GM12872 (cell line): ENCODE data around the gene ARL14EPL.
A peak's percentile ranks its signal among the peaks of the same experiment; 100 is the strongest.

Source experiments
- TF ChIP-seq, protein P1 (sequence below): IDR thresholded peaks from 3 replicates; pipeline ENCODE4 v1.5.1; 2011; ENCODE audit warnings: low read depth, mild to moderate bottlenecking, low read length, moderate library complexity; ENCODE audit not compliant: insufficient read depth

The ARL14EPL gene

DNA sequence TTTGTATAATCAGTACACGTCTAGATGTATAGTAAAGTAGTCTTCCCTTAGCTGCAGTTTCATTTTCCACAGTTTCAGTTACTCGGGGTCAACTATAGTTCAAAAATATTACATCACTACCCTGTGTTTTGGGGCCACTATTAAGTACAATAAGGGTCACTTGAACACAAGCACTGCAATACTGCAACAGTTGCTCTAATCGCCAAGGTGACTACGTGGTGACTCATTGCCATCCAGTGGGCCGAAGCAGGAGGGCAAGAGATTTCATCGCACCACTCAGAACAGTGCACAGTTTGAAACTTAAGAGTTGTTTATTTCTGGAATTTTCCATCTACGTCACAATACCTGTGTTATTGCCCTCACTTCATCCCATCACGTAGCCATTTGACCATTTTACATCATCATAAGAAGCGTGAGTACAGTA lies at the start of gene ARL14EPL:
TSS of gene ARL14EPL (plus strand) at position 379 of the 424 bp plus-strand sequence. CDS start 18,994 bp downstream, outside the sequence.
- TF ChIP-seq, protein P1, sequence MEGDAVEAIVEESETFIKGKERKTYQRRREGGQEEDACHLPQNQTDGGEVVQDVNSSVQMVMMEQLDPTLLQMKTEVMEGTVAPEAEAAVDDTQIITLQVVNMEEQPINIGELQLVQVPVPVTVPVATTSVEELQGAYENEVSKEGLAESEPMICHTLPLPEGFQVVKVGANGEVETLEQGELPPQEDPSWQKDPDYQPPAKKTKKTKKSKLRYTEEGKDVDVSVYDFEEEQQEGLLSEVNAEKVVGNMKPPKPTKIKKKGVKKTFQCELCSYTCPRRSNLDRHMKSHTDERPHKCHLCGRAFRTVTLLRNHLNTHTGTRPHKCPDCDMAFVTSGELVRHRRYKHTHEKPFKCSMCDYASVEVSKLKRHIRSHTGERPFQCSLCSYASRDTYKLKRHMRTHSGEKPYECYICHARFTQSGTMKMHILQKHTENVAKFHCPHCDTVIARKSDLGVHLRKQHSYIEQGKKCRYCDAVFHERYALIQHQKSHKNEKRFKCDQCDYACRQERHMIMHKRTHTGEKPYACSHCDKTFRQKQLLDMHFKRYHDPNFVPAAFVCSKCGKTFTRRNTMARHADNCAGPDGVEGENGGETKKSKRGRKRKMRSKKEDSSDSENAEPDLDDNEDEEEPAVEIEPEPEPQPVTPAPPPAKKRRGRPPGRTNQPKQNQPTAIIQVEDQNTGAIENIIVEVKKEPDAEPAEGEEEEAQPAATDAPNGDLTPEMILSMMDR, result peak; percentile 10; the same call in 1 of the 3 replicates

DNA sequence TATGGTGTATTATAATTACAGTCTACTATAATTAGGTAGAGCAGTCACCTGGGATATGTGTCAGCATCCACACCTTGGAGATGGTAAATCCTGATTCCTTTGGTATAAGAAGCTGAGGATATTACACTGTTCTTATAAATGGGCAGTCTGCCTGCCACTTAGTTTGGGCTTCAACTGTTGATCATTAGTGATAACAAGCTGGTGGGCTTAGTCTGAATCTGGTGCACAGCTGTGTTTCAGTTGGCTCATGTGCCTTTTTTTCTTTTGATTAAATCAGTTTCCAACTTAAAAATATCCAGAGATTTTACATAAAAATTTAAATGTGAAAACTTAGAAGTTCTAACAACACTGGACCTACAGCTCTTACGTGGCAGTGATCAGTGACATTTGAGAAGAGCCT lies 48.8 kb upstream of the ARL14EPL start:
- TF ChIP-seq, protein P1, result no peak

DNA sequence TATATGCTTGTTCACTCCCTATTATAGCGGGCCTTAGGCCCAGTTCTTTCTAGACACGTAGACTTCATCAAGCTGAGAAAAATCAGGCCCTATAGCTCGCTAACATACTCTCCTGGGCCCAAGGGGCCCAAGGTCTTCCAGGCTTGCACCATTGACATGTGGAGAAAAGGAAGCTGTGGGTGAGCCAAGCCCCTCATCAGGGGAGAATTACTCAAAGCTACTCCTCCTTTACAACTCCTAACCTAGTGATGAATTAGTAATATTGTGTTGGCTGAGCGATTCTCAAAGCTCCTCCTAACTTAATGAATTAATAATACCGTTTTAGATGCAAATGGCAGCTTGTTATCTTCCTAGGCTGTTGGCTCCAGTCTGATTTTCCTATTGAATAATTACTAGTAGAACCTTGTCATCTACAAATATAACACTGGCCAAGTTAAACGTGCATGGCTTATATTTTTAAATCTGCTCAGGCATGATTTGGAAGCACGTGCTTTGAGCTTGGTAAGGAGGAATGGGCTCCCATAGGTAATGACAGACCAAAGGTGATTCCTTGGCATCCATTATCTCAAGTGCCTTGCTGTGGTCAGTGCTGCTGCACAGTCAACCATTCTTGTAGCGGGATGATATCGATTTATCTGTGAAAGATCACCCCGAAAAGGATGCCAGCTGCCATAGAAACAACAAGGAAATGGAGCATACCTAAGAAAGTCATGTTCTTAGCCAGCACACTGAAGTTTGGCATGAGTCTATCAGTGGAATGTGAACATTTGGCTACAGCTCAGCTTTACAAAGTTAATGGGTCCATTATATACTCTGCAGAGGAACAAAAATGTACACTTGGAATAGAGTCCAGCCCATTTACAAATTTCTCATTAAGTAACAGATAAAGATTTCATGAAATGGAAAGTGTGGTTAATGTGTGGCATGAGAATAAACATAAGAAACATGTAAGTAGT lies 46.2 kb upstream of the ARL14EPL start:
- TF ChIP-seq, protein P1, result no peak

DNA sequence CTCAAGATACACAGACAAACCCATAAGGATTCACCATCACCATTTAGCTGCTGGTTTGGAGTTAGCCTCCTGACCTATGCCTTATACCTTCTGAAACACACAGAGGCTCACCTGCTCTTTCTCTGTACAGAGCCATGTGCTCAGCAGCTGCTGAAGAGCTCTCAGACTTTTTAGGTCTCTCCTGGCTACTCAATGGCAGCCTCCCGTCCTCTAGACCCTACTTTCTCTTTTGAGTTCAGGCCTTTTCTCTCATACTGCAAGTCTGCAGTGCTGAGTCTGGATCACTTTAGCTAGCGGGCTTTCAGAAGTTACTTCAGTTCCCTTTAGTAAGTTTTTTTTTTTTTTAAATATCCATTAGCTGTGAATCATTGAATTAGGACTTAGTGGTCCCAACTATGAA lies 44.3 kb upstream of the ARL14EPL start:
- TF ChIP-seq, protein P1, result no peak

DNA sequence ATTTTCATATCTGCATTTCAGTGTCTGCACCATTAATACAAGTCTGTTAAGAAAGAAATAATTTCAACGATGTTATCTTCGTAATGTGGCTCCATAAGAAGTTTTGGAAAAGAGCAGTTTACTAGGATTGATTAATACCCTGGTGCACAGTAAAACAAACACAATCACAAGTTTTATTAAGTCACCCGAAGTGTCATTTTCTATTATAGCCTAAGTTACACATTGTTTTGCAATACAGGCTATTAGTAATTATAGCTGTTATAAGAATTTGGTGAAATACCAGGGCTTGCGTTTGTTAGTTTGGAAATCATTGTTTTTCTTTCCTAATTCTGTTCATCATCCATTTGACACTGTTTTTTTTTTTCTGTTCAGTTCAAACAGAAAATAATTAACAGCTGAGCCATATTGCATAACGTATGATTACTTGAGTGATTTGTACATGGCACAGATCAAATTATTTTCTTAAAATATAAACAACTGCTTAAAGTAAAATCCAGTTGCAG lies 39.4 kb upstream of the ARL14EPL start:
- TF ChIP-seq, protein P1, result no peak

DNA sequence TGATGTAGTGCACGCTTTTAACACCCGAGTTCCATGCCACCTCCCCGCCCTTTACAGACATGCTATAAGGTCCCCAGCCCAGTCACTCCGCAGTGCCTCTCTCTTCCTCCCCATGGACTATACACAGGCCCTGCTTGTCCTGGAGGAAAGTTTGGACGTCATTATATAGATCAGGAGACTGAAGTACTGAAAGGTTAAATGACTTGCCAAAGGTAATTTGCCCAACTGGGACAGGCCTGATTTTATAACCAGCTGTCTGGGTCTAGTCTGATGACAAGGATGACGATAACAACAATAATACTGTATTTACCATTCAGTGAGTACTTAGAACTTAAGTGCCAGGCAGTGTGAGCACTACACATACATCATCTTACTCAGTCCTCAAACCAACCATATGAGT lies 36.9 kb upstream of the ARL14EPL start:
- TF ChIP-seq, protein P1, result no peak

DNA sequence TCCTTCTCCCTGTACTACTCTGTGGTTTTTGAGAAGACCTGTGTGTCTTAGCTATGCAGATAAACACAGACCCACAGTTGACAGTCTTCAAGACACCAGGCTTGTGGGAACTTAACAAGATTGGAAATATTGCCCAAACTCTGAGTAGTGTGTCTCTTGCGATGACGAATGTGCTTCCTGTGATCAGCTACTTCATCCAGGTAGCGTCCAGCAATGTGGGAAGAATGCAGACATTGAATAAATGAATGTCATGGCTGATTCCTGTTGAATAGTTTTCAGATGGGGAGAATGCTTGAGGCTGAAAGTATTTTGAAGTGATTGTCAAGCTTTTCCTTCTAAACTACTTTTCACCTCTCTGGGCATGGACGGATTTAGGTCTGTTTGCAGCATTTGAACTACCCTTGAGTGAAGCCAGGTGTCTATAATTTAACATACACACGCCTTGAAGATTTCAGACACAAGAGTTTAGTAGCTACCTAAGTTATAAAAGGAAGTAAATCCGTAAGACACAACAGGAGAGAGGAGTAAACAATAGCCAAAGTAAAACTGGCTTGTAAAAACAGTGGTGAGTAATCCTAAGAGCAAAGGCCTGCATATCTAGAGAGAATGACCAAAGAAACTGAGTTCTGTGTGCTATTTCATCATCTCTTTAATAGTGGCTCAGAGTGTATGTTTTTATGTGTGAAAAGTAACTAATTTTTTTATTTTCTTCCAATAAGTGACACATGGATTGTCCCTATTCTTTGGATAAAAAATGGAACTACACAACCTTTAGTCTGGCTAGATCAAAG lies 30.0 kb upstream of the ARL14EPL start:
- TF ChIP-seq, protein P1, result no peak
